Measurements from ENCODE around the gene RND1.
"Not testable (repeated sequence)": the region's sequence is repeated elsewhere in the genome, so short reads cannot be mapped to it uniquely, and the experiment has no call there.

RND1 gene

DNA sequence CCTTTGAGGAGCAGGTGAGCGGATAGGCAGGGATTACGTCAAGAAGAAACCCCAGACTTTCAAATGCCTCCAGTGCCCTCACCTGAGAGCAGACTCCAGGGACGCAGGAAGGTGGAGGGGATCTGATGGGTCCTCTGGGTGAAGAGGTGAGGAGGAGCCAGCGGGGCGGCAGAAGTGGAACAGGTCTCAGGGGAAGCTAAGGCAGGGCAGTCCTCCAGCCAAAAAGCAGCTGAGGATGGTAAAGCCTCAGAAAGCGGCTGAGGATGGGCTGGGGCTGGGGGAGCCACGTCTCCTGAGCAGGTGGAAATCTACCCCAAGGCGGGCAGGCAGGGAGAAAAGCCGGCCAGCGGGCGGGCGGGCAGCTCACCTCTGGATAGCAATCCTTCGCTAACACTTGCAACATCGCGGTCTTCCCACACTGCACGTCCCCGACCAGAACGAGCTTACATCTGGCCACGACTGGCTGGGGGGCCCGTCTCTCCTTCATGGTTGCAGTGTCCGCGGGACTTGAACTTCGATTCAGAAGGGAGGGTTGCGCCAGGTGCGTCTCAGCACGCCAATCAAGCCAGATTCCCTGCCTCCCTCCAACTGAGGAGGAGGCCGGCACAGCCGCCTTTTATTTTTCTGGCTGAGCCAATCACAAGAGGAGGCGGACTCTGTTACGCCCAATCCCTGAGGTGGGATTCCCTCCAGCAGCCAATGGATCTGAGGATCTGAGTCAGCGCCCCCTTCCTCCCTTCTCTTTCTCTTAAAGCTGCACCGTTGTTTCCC lies at the start of gene RND1:
RND1 (minus strand) TSS at position 590 of the 771 bp plus-strand sequence; CDS start at position 487, 103 bp downstream.
- DNase-seq (ENCODE audit: low spot score): peak; percentile 91

- DNase-seq (ENCODE audit: low spot score): no peak
Measured at GRCh38 chr12:48910196-48910595, 44.5 kb upstream of the RND1 start.

GRCh38 chr12:48909698-48910097 lies 44.0 kb upstream of the RND1 start:
- not testable (repeated sequence) for DNase-seq (ENCODE audit: low spot score)

GRCh38 chr12:48907245-48907644 lies 41.6 kb upstream of the RND1 start:
- no peak for DNase-seq (ENCODE audit: low spot score)

GRCh38 chr12:48903982-48904411 lies 38.3 kb upstream of the RND1 start:
- peak; percentile 81 for DNase-seq (ENCODE audit: low spot score)

- DNase-seq (ENCODE audit: low spot score): no peak
Measured at GRCh38 chr12:48903363-48903981, 37.8 kb upstream of the RND1 start.

- DNase-seq (ENCODE audit: low spot score): peak; percentile 48
Measured at GRCh38 chr12:48901278-48901677, 35.6 kb upstream of the RND1 start.

GRCh38 chr12:48899651-48900050 lies 34.0 kb upstream of the RND1 start:
- no peak for DNase-seq (ENCODE audit: low spot score)

DNA sequence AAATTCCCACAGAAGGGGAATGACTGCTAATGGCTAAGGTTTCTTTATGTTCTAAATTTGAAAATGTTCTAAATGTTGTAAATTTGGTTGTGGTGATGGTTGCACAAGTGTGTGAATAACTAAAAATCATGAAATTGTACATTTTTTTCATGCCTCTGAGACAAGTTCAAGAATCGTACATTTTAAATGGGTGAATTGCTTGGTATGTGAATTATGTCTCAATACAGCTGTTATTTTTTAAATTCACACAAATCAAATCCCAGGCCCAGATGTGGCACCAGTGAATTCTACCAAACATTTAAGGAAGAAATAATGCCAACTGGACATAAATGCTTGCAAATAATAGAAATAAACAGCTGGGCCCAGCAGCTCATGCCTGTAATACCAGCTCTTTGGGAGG lies 28.6 kb upstream of the RND1 start:
- DNase-seq (ENCODE audit: low spot score): no peak

DNA sequence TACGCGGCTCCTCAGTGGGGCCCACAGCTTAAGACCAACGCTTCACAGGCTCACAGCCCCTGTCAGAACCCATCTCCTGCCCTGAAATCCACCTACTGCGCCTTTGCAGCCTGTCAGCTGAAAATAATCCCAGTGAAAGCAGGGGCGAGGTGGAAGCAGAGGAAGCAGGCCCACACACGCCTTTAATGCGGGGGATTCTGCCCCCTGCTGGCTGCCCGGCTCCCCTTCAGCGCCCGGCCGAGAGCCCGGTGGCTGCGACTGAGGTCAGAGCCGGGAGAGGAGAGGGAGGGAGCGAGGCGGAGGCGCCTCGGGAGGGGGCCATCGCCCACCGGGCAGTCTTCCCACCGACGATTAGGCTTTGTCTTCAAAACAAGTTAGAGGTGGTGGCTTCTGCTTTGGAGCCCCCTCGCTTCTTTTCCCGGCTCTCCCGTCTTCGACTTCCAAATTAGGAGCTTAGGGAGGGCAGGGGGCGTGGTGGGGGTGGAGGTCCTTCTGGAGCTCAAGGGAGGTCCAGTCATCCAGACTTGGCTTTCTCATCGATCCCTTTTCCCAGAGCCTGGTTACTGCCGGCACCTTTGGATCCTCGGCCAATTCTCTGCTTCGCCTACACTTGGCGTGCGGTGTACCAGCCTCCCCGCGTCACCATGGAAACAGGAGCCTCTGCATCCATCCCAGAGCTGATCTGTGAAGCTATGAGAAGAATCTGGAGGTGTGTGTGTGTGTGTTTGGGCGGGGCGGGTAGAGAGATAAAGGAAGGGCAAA lies 25.2 kb upstream of the RND1 start:
- DNase-seq (ENCODE audit: low spot score): peak; percentile 81

- DNase-seq (ENCODE audit: low spot score): no peak
Measured at GRCh38 chr12:48889679-48890078, 24.0 kb upstream of the RND1 start.

- no peak for DNase-seq (ENCODE audit: low spot score)
Measured at GRCh38 chr12:48883305-48884161, 17.9 kb upstream of the RND1 start.

- DNase-seq (ENCODE audit: low spot score): no peak
Measured at GRCh38 chr12:48882972-48883304, 17.3 kb upstream of the RND1 start.

- DNase-seq (ENCODE audit: low spot score): peak; percentile 37
Measured at GRCh38 chr12:48882315-48882687, 16.6 kb upstream of the RND1 start.

DNA sequence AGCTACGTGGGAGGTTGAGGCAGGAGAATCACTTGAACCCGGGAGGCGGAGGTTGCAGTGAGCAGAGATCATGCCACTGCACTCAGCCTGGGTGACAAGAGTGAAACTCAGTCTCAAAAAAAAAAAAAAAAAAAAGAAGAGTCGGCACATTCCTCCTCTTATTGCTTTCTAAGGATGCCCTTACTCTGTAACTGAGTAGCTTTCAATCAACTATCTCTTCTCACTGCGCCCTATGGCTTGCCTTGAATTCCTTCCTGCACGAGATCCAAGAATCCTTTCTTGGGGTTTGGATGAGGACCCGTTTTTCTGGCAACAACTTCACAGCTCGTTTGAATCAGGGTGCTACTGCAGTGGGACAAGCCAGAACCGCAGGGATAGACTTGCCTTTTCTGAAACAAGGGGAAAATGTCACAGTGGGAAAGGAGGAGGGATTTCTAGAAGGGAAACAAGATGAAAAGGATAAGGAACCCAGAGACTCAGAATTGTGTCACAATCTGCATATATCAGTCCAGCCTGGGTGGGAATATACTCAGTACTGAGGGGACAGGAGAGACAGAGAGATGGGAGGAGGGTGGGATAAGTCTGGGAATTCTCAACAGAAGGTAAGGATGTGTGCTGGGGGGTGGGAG lies 16.1 kb upstream of the RND1 start:
- DNase-seq (ENCODE audit: low spot score): no peak

GRCh38 chr12:48880647-48881046 lies 15.0 kb upstream of the RND1 start:
- no peak for DNase-seq (ENCODE audit: low spot score)

GRCh38 chr12:48878548-48878947 lies 12.9 kb upstream of the RND1 start:
- DNase-seq (ENCODE audit: low spot score): no peak

GRCh38 chr12:48875944-48876515 lies 10.4 kb upstream of the RND1 start:
- DNase-seq (ENCODE audit: low spot score): no peak

DNA sequence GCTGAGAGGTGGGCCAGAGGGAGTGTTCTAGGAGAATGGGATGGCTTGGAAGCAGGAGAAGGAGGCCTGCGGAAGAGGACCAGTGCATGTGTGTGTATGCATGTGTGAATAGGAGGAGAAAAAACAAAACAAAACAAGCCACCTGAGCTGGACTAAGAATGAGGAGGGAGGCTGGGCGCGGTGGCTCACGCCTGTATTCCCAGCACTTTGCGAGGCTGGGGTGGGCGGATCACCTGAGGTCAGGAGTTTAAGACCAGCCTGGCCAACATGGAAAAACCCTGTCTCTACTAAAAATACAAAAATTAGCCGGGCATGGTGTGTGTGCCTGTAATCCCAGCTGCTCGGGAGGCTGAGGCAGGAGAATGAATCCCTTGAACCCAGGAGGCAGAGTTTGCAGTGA lies 7.9 kb upstream of the RND1 start:
- not testable (repeated sequence) for DNase-seq (ENCODE audit: low spot score)

- DNase-seq (ENCODE audit: low spot score): no peak
Measured at GRCh38 chr12:48873096-48873495, 7.4 kb upstream of the RND1 start.

DNA sequence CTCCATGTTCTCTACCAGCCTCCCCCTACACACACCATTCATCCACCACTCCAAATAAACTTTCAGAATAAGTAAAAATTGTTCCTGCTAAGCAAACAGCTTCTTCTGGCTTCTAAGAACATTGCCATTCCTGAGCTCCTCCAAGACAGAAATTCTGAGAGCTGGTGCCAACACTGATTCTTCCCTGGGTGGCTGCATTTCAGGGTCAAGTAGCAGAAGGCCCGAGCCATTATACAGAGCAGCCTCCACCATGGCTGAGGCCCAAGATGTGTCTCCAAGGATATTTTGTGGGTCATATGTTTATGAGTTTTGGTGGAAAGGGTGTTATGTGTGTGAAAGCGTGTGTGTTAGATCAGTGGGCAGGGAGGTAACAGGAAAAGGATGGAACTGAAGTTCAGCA lies 3.5 kb upstream of the RND1 start:
- no peak for DNase-seq (ENCODE audit: low spot score)
